Neural cell (in vitro differentiated cells): ENCODE measurements around the gene SPATA9. TPM values are rescaled to one million over a fixed set of nuclear protein-coding genes. Genes with fewer than 3 reads are reported as not detected.
"Not testable (repeated sequence)": the region's sequence is repeated elsewhere in the genome, so short reads cannot be mapped to it uniquely, and the experiment has no call there.

Source experiments
- H2AFZ ChIP-seq: fragments of 200-600, 300-800 bp; sonication (generic), shearing (Covaris generic); 2 replicates; pipeline ENCODE4 v1.6.0; 2014; ENCODE audit warnings: low read depth, mild to moderate bottlenecking, antibody characterized with exemption, low read length, moderate library complexity
- H3F3A ChIP-seq: fragments of 200-600 bp; shearing (Covaris generic); 2 replicates; pipeline ENCODE4 v1.6.1; 2016; ENCODE audit warnings: mild to moderate bottlenecking, moderate library complexity, mixed read lengths, antibody characterized with exemption, low read length; ENCODE audit not compliant: insufficient read depth, poor library complexity, severe bottlenecking
- H3K27ac ChIP-seq: fragments of 200-600, 300-800 bp; sonication (generic), shearing (Covaris generic); 2 replicates; pipeline ENCODE4 v1.5.1; 2014; ENCODE audit warnings: mild to moderate bottlenecking, low read length, moderate library complexity
- H3K27me3 ChIP-seq: fragments of 300-800, 200-600 bp; sonication (generic), shearing (Covaris generic); 2 replicates; pipeline ENCODE4 v1.6.0; 2014; ENCODE audit warnings: mild to moderate bottlenecking, low read depth, low read length, moderate library complexity; ENCODE audit not compliant: insufficient read depth
- H3K36me3 ChIP-seq: fragments of 300-800, 200-600 bp; sonication (generic), shearing (Covaris generic); 2 replicates; pipeline ENCODE4 v1.5.1; 2014; ENCODE audit warnings: mild to moderate bottlenecking, antibody characterized with exemption, low read length, moderate library complexity; ENCODE audit not compliant: insufficient read depth
- H3K4me2 ChIP-seq: fragments of 300-800, 200-600 bp; sonication (generic), shearing (Covaris generic); 2 replicates; pipeline ENCODE4 v1.6.0; 2014; ENCODE audit warnings: mild to moderate bottlenecking, low read length
- H3K4me3 ChIP-seq: fragments of 300-800, 200-600 bp; sonication (generic), shearing (Covaris generic); 2 replicates; pipeline ENCODE4 v1.5.1; 2014; ENCODE audit warnings: mild to moderate bottlenecking, low read length, moderate library complexity
- H3K79me2 ChIP-seq: fragments of 200-600 bp; shearing (Covaris generic); replicated peaks from 2 replicates; pipeline ENCODE4 v1.6.0; 2014; ENCODE audit warnings: mild to moderate bottlenecking, low read length, moderate library complexity; ENCODE audit not compliant: insufficient read depth
- H3K9ac ChIP-seq: fragments of 300-800, 200-600 bp; sonication (generic), shearing (Covaris generic); 2 replicates; pipeline ENCODE4 v1.6.1; 2016; ENCODE audit warnings: mild to moderate bottlenecking, low read length, mixed read lengths
- H3K9me2 ChIP-seq: fragments of 200-600 bp; shearing (Covaris generic); 2 replicates; pipeline ENCODE4 v1.6.1; 2016; ENCODE audit warnings: mild to moderate bottlenecking, low read length, mixed read lengths; ENCODE audit not compliant: insufficient read depth
- H3K9me3 ChIP-seq: fragments of 200-600, 300-800 bp; sonication (generic), shearing (Covaris generic); 2 replicates; pipeline ENCODE4 v1.6.1; 2016; ENCODE audit warnings: mild to moderate bottlenecking, mixed run types, low read length, moderate library complexity, mixed read lengths
- H4K20me1 ChIP-seq: fragments of 200-600 bp; shearing (Covaris generic); 2 replicates; pipeline ENCODE4 v1.6.1; 2016; ENCODE audit warnings: mild to moderate bottlenecking, mixed run types; ENCODE audit not compliant: insufficient read depth
- EP300 ChIP-seq: fragments of 450-650 bp; conservative IDR thresholded peaks from 2 replicates; pipeline ENCODE4 v1.6.1; 2014; ENCODE audit warnings: antibody characterized with exemption, mild to moderate bottlenecking, moderate library complexity; ENCODE audit not compliant: poor library complexity, severe bottlenecking
- EZH2 ChIP-seq: fragments of 200-600, 300-800 bp; shearing (Covaris generic), sonication (generic); IDR thresholded peaks from 2 replicates; pipeline ENCODE4 v1.6.1; 2014; ENCODE audit warnings: antibody characterized with exemption, low read length, borderline replicate concordance, mild to moderate bottlenecking; ENCODE audit not compliant: insufficient read depth, poor library complexity, severe bottlenecking
- MXI1 ChIP-seq: fragments of 450-650 bp; conservative IDR thresholded peaks from 2 replicates; pipeline ENCODE4 v1.6.1; 2014; ENCODE audit warnings: antibody characterized with exemption, mild to moderate bottlenecking; ENCODE audit not compliant: poor library complexity, severe bottlenecking
- POLR2AphosphoS5 ChIP-seq: IDR thresholded peaks from 2 replicates; pipeline ENCODE4 v1.6.1; 2012
- RAD21 ChIP-seq: fragments of 450-650 bp; conservative IDR thresholded peaks from 2 replicates; pipeline ENCODE4 v1.6.1; 2014; ENCODE audit warnings: antibody characterized with exemption, mild to moderate bottlenecking, moderate library complexity
- SMC3 ChIP-seq: fragments of 450-650 bp; conservative IDR thresholded peaks from 2 replicates; pipeline ENCODE4 v1.6.1; 2014; ENCODE audit warnings: antibody characterized with exemption, mild to moderate bottlenecking, moderate library complexity; ENCODE audit not compliant: poor library complexity
- TAF1 ChIP-seq: IDR thresholded peaks from 2 replicates; pipeline ENCODE4 v1.6.1; 2012; ENCODE audit warnings: low read depth
- polyA plus RNA-seq: library from polyadenylated mRNA; depleted of rRNA; stranded (reverse); fragments of >200 nt; gene quantifications from 2 replicates; pipeline ENCODE4 v1.2.3, GENCODE V29; 2014
- TF ChIP-seq, protein P1 (sequence below): IDR thresholded peaks from 2 replicates; pipeline ENCODE4 v1.6.1; 2012; ENCODE audit warnings: borderline replicate concordance
- TF ChIP-seq, protein P2 (sequence below): fragments of 450-650 bp; IDR thresholded peaks from 2 replicates; pipeline ENCODE4 v1.5.1; 2014; ENCODE audit warnings: antibody characterized with exemption, mild to moderate bottlenecking, moderate library complexity; ENCODE audit not compliant: poor library complexity, severe bottlenecking

Gene SPATA9
- polyA plus RNA-seq, 1 donor from 2014 or later = 5.8 TPM

DNA sequence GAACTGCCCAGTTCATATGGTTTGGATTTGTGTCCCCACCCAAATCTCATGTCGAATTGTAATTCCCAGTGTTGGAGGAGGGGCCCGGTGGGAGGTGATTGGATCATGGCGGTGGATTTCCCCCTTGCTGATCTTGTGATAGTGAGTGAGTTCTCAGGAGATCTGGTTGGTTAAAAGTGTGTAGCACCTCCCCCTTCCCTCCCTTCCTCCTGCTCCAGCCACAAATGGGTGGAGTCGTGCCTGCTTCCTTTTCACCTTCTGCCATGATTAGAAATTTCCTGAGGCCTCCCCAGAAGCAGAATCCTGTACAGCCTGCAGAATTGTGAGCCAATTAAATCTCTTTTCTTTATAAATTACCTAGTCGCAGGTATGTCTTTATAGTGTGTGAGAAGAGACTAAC lies 23.4 kb upstream of the SPATA9 start:
- not testable (repeated sequence) for H3K79me2 ChIP-seq, H3K27me3 ChIP-seq, H3K4me2 ChIP-seq, H3K36me3 ChIP-seq, H3K9me2 ChIP-seq, H4K20me1 ChIP-seq, H2AFZ ChIP-seq, H3K4me3 ChIP-seq, H3K9ac ChIP-seq, H3F3A ChIP-seq, H3K9me3 ChIP-seq, H3K27ac ChIP-seq

DNA sequence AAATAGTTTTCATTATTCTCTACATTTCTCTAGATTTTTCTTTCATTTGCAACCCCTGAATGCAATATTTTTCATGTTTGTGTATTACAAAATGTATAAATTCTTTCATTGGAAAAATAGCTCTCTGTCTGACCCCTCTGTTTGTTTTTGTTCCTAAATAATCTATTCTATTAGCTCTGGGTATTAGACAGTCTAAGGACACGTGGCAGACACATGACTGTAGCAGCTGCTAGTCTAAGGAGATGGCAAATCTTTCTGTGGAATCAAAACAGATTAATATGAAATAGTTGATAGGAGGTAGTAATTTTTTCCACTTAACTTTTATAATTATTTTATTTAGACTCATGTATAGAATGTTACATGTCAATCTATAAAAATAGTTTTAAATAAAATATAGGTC lies 21.4 kb upstream of the SPATA9 start:
- no peak overlapping the region for H3K4me2 ChIP-seq
- no peaks in the 10 kb centered on the region for H3K79me2 ChIP-seq
- H2AFZ ChIP-seq = no peak overlapping the region
- no peak overlapping the region for H3K9ac ChIP-seq
- no peaks in the 10 kb centered on the region for H3F3A ChIP-seq
- no peaks in the 10 kb centered on the region for H3K36me3 ChIP-seq
- no peaks in the 10 kb centered on the region for H4K20me1 ChIP-seq
- H3K4me3 ChIP-seq = no peak overlapping the region
- H3K27ac ChIP-seq = no peak overlapping the region
- no peaks in the 10 kb centered on the region for H3K9me2 ChIP-seq
- TF ChIP-seq EZH2 = no peak
- no peak for TF ChIP-seq RAD21
- no peak for TF ChIP-seq TAF1
- TF ChIP-seq EP300 = no peak
- TF ChIP-seq, protein P1, sequence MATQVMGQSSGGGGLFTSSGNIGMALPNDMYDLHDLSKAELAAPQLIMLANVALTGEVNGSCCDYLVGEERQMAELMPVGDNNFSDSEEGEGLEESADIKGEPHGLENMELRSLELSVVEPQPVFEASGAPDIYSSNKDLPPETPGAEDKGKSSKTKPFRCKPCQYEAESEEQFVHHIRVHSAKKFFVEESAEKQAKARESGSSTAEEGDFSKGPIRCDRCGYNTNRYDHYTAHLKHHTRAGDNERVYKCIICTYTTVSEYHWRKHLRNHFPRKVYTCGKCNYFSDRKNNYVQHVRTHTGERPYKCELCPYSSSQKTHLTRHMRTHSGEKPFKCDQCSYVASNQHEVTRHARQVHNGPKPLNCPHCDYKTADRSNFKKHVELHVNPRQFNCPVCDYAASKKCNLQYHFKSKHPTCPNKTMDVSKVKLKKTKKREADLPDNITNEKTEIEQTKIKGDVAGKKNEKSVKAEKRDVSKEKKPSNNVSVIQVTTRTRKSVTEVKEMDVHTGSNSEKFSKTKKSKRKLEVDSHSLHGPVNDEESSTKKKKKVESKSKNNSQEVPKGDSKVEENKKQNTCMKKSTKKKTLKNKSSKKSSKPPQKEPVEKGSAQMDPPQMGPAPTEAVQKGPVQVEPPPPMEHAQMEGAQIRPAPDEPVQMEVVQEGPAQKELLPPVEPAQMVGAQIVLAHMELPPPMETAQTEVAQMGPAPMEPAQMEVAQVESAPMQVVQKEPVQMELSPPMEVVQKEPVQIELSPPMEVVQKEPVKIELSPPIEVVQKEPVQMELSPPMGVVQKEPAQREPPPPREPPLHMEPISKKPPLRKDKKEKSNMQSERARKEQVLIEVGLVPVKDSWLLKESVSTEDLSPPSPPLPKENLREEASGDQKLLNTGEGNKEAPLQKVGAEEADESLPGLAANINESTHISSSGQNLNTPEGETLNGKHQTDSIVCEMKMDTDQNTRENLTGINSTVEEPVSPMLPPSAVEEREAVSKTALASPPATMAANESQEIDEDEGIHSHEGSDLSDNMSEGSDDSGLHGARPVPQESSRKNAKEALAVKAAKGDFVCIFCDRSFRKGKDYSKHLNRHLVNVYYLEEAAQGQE = no peak
- TF ChIP-seq, protein P2, sequence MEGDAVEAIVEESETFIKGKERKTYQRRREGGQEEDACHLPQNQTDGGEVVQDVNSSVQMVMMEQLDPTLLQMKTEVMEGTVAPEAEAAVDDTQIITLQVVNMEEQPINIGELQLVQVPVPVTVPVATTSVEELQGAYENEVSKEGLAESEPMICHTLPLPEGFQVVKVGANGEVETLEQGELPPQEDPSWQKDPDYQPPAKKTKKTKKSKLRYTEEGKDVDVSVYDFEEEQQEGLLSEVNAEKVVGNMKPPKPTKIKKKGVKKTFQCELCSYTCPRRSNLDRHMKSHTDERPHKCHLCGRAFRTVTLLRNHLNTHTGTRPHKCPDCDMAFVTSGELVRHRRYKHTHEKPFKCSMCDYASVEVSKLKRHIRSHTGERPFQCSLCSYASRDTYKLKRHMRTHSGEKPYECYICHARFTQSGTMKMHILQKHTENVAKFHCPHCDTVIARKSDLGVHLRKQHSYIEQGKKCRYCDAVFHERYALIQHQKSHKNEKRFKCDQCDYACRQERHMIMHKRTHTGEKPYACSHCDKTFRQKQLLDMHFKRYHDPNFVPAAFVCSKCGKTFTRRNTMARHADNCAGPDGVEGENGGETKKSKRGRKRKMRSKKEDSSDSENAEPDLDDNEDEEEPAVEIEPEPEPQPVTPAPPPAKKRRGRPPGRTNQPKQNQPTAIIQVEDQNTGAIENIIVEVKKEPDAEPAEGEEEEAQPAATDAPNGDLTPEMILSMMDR = no peak
- TF ChIP-seq MXI1 = no peak
- TF ChIP-seq POLR2AphosphoS5 = no peak
- no peaks in the 10 kb centered on the region for H3K9me3 ChIP-seq
- H3K27me3 ChIP-seq = no peaks in the 10 kb centered on the region

DNA sequence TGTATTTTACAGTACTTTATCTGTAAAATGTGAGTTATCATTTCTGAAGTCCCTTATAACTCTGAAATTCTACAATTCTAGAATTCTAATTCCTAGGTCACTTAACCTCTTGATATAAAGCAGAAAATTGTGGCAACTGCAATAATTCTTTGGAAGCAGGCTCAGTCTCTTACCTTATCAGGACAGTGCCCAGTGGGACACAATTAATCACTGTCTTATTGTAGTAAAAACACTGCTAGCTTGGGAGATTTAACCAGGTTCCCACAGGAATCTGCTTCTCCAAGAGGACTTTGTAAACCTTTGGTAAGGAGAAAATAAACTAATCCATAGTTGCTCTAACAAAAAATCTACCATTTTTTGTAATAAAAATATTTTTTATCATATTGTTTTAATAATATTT lies 18.3 kb upstream of the SPATA9 start:
- Histone ChIP-seq H3K9me2 (no peaks in the 10 kb centered on the region), H3K4me2 (no peak overlapping the region), H3K9me3 (no peaks in the 10 kb centered on the region), H3F3A (no peaks in the 10 kb centered on the region), H3K4me3 (no peak overlapping the region), H2AFZ (no peak overlapping the region), H3K9ac (no peak overlapping the region), H4K20me1 (no peaks in the 10 kb centered on the region), H3K36me3 (no peaks in the 10 kb centered on the region), H3K27ac (no peak overlapping the region), H3K27me3 (no peaks in the 10 kb centered on the region), H3K79me2 (no peaks in the 10 kb centered on the region)
- TF ChIP-seq, protein P1 = no peak
- no peak for TF ChIP-seq RAD21
- TF ChIP-seq SMC3 = no peak
- TF ChIP-seq POLR2AphosphoS5 = no peak
- no peak for TF ChIP-seq EZH2
- TF ChIP-seq MXI1 = no peak
- TF ChIP-seq EP300 = no peak
- TF ChIP-seq TAF1 = no peak
- TF ChIP-seq, protein P2 = no peak
